GM03348 (cell line): ENCODE measurements around the gene SRRM3.
"Not testable (repeated sequence)": the region's sequence is repeated elsewhere in the genome, so short reads cannot be mapped to it uniquely, and the experiment has no call there.

ENCODE experiments used
- DNase-seq: peaks from one replicate; pipeline ENCODE4 v3.0.0; 2012; ENCODE audit warnings: low spot score

The SRRM3 gene

GRCh38 chr7:76191783-76192240 lies 9.9 kb upstream of the SRRM3 start:
- no peak for DNase-seq

DNA sequence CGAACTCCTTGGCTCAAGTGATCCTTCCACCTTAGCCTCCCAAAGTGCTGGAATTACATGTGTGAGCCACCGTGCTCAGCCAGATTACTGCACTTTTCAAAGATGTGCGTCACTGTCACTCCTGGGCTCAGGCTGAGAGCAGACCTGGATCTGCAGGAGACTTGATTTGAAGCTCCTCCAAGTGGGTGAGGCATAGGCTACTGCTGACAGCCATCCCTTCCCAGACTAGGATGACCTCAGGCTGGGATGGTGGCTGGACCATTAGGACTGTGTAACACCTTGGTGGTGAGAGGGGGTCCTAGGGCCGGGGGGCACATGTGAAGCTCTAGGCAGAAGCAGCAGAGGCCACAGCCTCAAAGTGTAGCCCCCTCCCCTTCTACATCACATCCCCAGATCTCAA lies 8.2 kb upstream of the SRRM3 start:
- DNase-seq, result no peak

GRCh38 chr7:76193883-76194282 lies 7.8 kb upstream of the SRRM3 start:
- no peak for DNase-seq

DNA sequence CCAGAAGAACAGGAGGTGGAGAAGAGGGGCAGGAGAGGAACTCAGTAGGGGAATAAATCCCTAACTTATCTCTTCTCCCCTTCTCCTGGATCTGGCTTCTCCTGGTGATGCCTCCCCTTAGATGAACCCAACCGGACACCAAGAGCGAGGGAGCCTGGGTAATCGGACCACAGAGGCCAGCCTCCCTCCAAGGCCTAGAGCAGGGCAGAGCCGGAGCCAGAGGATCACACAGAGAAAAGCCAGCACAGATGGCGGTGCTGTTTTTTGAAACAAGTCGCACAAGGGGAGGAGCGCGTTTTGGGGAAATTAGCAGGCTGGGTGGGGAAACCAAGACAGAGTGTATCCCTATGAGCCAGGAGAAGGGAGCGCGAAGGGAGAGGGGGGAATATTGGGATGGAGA lies 4.9 kb upstream of the SRRM3 start:
- DNase-seq, result no peak

DNA sequence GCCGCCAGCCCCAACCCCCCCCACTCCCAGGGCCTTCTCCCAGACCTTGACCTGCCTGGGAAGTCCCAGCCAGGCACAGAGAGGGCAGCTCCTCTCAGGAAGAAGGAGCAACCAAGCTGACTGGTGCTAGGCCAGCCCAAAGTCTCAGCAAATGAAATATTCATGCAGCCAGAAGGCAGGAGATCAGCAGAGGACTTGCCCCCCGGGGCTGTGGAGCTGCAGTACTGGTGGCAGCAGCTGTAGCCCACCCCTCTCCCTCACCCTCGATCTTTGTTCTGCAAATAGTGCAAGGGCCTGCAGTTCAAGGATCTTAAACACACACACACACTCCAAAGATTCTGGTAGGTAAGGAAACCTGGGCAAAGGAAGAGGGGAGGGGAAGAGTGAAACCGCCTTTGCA lies 3.5 kb upstream of the SRRM3 start:
- no peak for DNase-seq

- no peak for DNase-seq
Observed at GRCh38 chr7:76202666-76203030, 952 bp downstream of the SRRM3 start.

GRCh38 chr7:76204147-76204546 lies 2.5 kb downstream of the SRRM3 start:
- DNase-seq, result no peak

DNA sequence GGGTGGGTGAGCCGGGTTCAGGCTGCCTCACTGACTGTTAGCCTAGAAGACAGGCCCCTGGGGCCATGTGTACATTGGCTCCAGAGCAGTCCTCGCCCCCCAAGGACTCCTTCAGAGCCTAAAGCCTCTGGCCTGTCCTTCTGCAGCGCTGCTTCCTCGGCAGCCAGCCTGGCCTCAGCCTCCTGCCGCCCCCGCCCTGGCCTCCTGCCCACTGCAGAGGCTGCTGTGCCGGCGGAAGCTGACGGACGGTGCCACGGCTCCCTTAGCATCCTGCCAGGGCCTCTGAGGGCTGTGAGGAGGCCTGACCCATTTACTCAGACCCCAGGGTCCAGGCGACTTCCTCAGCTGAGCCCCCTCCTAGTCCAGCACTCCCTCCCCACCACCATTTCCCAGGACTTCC lies 4.9 kb downstream of the SRRM3 start:
- no peak for DNase-seq

- no peak for DNase-seq
Observed at GRCh38 chr7:76209310-76209709, 7.6 kb downstream of the SRRM3 start.

GRCh38 chr7:76211216-76211615 lies 9.5 kb downstream of the SRRM3 start:
- DNase-seq, result no peak

DNA sequence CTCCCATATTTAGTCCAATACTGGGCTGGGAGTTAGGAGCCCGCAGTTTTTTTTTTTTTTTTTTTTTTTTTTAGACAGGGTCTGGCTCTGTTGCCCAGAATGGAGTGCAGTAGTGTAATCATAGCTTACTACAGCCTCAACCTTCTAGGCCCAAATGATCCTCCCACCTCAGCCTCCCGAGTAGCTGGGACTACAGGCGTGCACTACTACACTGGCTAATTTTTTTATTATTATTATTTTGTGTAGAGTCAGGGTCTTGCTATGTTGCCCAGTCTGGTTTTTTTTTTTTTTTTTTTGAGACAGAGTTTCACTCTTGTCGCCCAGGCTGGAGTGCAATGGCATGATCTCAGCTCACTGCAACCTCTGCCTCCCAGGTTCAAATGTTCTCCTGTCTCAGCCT lies 13.7 kb downstream of the SRRM3 start:
- not testable (repeated sequence) for DNase-seq

GRCh38 chr7:76216381-76217082 lies 14.8 kb downstream of the SRRM3 start:
- no peak for DNase-seq

- DNase-seq, result no peak
Observed at GRCh38 chr7:76217942-76218566, 16.4 kb downstream of the SRRM3 start.

GRCh38 chr7:76220185-76221057 lies 18.7 kb downstream of the SRRM3 start:
- peak; percentile 28 for DNase-seq

GRCh38 chr7:76222333-76222732 lies 20.6 kb downstream of the SRRM3 start:
- DNase-seq, result no peak

DNA sequence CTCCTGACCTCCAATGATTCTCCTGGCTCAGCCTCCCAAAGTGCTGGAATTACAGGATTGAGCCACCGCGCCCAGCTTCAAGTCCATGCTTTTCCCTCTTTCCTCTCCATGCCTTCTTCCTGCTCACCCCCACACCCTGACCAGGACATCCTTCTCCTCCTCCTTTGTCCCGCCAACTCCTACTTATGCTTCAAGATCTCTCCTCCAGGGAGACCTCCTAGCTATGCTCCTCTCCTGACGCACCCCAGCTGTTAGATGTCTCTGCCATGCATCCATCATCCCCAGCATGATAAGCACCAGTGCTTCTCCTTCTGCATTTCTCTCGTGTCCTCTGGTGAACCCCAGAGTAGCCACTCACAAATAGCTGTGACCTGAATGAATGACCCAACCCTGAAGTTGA lies 21.1 kb downstream of the SRRM3 start:
- no peak for DNase-seq

GRCh38 chr7:76223286-76223972 lies 21.7 kb downstream of the SRRM3 start:
- DNase-seq, result no peak

DNA sequence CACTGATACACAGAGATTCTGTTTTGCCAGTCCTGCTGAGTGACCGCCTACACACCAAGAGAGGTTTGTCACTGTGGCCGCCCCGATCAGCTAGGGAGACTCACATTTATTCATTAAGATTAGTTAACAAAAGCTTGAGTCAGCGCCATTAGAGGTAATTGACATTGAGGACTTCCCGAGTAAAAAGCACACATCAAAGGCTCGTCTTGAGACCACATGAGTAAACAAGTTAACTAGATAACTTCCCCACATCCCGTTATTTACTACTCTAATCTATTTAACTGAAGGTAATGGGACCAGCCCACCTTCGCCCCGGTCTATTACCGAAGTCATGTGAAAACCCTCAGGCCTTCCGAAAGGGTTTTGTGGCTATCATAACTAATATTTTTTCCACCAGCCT lies 23.0 kb downstream of the SRRM3 start:
- DNase-seq, result no peak

DNA sequence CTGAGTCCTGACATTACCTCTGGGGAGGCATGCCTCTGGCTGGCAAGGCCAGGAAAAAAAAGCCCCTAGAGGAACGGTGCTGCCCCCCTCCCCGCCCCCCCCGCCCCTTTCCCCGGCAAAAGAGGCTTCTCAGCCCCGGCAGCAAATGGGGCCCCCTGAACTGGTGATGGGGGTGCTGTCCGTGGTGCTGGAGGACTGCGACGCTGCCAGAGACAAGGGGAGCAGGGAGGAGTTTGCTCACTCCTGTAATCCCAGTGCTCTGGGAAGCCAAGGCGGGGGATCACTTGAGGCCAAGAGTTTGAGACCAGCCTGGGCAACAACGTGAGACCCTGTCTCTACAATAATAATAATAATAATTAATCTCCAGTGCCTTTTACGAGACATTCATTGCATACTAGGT lies 23.7 kb downstream of the SRRM3 start:
- peak; percentile 61 for DNase-seq

GRCh38 chr7:76225951-76226350 lies 24.3 kb downstream of the SRRM3 start:
- no peak for DNase-seq

- not testable (repeated sequence) for DNase-seq
Observed at GRCh38 chr7:76226878-76227423, 25.3 kb downstream of the SRRM3 start.

DNA sequence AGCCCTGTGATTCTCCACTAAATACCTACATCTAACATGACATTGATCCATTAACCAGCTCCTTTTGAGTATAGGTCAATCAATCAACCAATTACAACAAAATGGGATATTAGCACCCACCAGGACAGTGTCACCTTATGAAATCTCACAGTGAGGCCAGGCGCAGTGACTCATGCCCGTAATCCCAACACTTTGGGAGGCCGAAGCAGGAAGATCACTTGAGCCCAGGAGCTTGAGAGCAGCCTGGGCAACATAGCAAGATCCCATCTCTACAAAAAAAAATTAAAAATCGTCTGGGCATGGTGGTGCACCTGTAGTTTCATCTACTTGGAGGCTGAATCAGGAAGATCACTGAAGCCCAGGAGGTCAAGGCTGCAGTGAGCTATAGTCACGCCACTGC lies 28.5 kb downstream of the SRRM3 start:
- DNase-seq, result no peak
